ENCODE measurements around the gene LMNA. TPM values are rescaled to one million over a fixed set of nuclear protein-coding genes. Genes with fewer than 3 reads are reported as not detected.

The LMNA gene
- polyA plus RNA-seq, 6 donors from 2014 or later = 0.33 to 3.0 (median 1.4) TPM

DNA sequence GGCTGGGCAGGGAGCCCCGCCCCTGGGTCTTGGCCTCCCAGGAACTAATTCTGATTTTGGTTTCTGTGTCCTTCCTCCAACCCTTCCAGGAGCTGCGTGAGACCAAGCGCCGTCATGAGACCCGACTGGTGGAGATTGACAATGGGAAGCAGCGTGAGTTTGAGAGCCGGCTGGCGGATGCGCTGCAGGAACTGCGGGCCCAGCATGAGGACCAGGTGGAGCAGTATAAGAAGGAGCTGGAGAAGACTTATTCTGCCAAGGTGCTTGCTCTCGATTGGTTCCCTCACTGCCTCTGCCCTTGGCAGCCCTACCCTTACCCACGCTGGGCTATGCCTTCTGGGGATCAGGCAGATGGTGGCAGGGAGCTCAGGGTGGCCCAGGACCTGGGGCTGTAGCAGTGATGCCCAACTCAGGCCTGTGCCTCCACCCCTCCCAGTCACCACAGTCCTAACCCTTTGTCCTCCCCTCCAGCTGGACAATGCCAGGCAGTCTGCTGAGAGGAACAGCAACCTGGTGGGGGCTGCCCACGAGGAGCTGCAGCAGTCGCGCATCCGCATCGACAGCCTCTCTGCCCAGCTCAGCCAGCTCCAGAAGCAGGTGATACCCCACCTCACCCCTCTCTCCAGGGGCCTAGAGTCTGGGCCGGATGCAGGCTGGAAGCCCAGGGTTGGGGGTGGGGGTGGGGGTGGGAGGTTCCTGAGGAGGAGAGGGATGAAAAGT, 20.4 kb downstream of the LMNA start:
- H3K4me3 Mint-ChIP-seq = no peak overlapping the region
- no peak for DNase-seq
- no peaks in the 10 kb centered on the region for H3K36me3 Mint-ChIP-seq
- peaks cover 10 to 51% (median 15%) of the 10 kb centered on the region in 3 donors for H3K27me3 Mint-ChIP-seq
- no peaks in the 10 kb centered on the region for H3K9me3 Mint-ChIP-seq
- H3K4me1 Mint-ChIP-seq = peaks cover 0 to 6% (median 4%) of the 10 kb centered on the region in 3 donors
- peak overlapping the region in 2 of 6 donors; percentile 50 to 56 for H3K27ac Mint-ChIP-seq
- no peak for ATAC-seq (ENCODE audit: low read depth in 2 of 2)

DNA sequence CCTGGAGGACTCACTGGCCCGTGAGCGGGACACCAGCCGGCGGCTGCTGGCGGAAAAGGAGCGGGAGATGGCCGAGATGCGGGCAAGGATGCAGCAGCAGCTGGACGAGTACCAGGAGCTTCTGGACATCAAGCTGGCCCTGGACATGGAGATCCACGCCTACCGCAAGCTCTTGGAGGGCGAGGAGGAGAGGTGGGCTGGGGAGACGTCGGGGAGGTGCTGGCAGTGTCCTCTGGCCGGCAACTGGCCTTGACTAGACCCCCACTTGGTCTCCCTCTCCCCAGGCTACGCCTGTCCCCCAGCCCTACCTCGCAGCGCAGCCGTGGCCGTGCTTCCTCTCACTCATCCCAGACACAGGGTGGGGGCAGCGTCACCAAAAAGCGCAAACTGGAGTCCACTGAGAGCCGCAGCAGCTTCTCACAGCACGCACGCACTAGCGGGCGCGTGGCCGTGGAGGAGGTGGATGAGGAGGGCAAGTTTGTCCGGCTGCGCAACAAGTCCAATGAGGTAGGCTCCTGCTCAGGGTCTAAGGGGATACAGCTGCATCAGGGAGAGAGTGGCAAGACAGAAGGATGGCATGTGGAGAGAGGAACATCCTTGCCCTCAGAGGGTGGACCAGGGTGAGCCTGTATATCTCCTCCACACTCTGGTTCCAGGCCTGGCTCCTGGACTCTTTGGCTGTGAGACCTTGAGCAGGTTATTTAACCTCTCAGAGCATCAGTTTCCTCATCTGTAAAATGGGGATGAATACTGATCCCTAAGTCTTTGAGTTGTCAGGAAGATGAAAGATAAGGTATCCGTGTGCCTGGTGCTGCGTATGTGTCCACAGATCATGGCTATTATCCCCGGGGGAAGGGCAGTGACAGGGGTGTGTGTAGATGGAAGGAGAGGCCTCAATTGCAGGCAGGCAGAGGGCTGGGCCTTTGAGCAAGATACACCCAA, 21.7 kb downstream of the LMNA start:
- Mint-ChIP-seq H3K4me1 (no peaks in the 10 kb centered on the region), H3K27ac (peak overlapping the region in 2 of 6 donors; percentile 55 to 61), H3K27me3 (peaks cover 3 to 47% (median 15%) of the 10 kb centered on the region in 3 donors), H3K36me3 (no peaks in the 10 kb centered on the region), H3K4me3 (no peak overlapping the region), H3K9me3 (no peaks in the 10 kb centered on the region)
- no peak for ATAC-seq (ENCODE audit: low read depth in 2 of 2)
- no peak for DNase-seq

DNA sequence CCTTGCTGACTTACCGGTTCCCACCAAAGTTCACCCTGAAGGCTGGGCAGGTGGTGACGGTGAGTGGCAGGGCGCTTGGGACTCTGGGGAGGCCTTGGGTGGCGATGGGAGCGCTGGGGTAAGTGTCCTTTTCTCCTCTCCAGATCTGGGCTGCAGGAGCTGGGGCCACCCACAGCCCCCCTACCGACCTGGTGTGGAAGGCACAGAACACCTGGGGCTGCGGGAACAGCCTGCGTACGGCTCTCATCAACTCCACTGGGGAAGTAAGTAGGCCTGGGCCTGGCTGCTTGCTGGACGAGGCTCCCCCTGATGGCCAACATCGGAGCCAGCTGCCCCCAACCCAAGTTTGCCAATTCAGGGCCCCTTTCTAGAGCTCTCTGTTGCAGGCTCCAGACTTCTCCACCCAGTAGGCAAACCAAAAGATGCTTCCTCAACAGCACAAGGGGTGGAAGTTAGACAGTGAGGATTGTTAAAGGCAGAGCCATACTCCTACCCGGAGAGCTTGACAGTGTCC, 22.5 kb downstream of the LMNA start:
- H3K27me3 Mint-ChIP-seq = peaks cover 3 to 47% (median 15%) of the 10 kb centered on the region in 3 donors
- DNase-seq = no peak
- H3K36me3 Mint-ChIP-seq = no peaks in the 10 kb centered on the region
- peak overlapping the region in 1 of 6 donors; percentile 55 for H3K27ac Mint-ChIP-seq
- H3K4me1 Mint-ChIP-seq = no peaks in the 10 kb centered on the region
- H3K4me3 Mint-ChIP-seq = no peak overlapping the region
- no peaks in the 10 kb centered on the region for H3K9me3 Mint-ChIP-seq
- no peak for ATAC-seq (ENCODE audit: low read depth in 2 of 2)

DNA sequence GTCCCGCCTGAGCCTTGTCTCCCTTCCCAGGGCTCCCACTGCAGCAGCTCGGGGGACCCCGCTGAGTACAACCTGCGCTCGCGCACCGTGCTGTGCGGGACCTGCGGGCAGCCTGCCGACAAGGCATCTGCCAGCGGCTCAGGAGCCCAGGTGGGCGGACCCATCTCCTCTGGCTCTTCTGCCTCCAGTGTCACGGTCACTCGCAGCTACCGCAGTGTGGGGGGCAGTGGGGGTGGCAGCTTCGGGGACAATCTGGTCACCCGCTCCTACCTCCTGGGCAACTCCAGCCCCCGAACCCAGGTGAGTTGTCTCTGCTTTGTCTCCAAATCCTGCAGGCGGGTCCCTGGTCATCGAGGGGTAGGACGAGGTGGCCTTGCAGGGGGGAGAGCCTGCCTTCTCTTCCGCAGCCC, 24.0 kb downstream of the LMNA start:
- peaks cover 3 to 47% (median 15%) of the 10 kb centered on the region in 3 donors for H3K27me3 Mint-ChIP-seq
- no peak overlapping the region for H3K4me3 Mint-ChIP-seq
- H3K36me3 Mint-ChIP-seq = no peaks in the 10 kb centered on the region
- H3K4me1 Mint-ChIP-seq = no peaks in the 10 kb centered on the region
- no peaks in the 10 kb centered on the region for H3K9me3 Mint-ChIP-seq
- peak overlapping the region in 1 of 6 donors; percentile 57 for H3K27ac Mint-ChIP-seq
- no peak for DNase-seq
- no peak for ATAC-seq (ENCODE audit: low read depth in 2 of 2)

DNA sequence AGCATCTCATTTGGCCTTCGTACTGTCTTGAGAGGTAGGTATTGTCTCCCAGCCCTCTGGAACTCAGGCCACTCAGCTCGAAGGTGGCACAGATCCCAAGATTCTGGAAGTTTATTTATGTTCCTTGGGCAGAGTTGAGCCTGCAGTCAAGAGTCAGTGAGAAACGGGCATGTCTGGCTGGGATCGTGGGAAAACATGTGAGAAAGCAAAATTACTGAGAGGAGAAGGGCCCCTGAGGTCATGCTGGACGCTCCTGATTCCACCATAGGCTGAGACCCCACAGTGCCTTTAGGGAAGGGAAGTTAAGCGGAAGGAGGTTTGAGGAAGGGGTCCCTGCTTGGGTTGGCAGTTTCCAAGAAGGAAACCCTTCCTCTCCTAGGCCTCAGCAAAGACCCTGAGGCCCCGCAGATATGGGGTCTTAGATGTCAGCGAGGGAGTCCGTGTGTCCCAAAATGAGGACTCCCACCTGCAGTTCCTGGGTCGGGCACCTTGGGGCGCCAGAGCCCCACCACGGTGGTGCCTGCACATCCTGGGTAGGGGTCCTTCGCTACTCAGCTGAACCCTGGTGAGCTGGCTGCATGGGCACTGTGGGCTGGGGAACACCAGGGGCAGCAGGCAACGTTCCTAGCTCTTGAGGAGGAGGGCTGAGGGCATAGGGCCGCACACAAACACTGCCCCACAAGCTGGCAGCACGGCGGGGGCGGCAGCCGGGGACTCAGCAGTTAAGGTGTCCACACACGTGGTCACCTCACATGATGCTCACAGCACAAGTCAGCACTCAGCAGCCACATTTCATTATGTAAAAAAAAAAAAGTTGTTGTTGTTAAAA, 26.6 kb downstream of the LMNA start:
- H3K36me3 Mint-ChIP-seq = no peaks in the 10 kb centered on the region
- peak overlapping the region in 1 of 8 donors; percentile 35 for H3K4me3 Mint-ChIP-seq
- H3K27ac Mint-ChIP-seq = peak overlapping the region in 3 of 6 donors; percentile 17 to 59 (median 35)
- H3K9me3 Mint-ChIP-seq = no peaks in the 10 kb centered on the region
- ATAC-seq (ENCODE audit: low read depth in 2 of 2) (no peak), DNase-seq (no peak)
- H3K4me1 Mint-ChIP-seq = peaks cover 3 to 6% (median 4%) of the 10 kb centered on the region in 3 donors
- H3K27me3 Mint-ChIP-seq = peaks cover 0 to 26% (median 15%) of the 10 kb centered on the region in 3 donors

DNA sequence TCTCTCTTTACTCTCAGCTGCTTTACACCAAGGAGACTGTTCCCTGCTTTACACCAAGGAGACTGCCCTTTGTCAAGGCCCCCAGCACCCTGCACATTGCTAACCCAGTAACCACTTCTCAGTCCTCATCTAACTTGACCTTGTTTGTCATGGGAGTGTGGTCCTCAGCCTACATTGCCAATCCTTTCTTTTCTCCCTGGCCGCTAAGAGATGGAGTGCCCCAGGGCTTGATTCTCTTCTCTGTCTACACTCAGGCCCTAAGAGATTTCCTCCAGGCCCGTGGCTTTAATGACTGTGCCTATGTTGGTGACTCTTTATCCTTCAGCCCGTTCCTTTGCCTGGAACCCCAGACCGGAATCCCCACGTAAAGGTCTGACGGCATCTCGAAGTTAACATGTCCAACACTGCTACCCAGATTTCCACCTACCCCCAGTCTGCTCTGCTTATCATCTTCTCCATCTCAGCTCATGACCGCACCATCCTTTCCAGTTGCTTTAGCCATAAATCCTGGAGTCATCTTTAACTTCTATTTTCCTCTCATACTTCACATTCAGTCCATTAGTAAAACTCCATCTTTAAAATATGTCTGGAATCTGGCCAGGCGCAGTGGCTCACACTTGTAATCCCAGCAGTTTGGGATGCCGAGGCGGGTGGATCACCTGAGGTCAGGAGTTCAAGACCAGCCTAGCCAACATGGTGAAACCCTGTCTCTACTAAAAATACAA, 29.4 kb downstream of the LMNA start:
- Mint-ChIP-seq H3K36me3 (no peaks in the 10 kb centered on the region), H3K9me3 (peaks cover 0 to 3% (median 0%) of the 10 kb centered on the region in 7 donors), H3K27ac (no peak overlapping the region), H3K4me1 (peaks cover 22 to 32% (median 32%) of the 10 kb centered on the region in 3 donors), H3K27me3 (peaks cover 0 to 10% (median 7%) of the 10 kb centered on the region in 3 donors), H3K4me3 (peak overlapping the region in 1 of 8 donors; percentile 5)
- ATAC-seq (ENCODE audit: low read depth in 2 of 2) (no peak), DNase-seq (no peak)

DNA sequence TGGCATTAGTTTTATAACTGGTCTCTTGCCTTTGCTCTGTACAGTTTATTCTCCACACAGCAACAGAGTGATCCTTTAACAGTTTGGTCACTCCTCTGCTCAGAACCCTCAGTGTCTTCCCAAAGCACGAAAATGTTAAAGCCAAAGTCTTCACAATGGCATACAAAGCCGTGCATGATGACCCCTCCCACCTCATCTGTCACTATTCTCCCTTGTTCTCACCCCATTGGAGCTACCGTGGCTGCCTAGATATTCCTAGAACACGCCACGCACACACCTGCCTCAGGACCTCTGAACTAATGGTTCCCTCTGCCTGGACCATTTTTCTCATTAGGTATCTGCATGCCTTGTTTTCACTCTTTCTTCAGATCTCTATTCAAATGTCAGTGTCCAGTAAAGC, 30.2 kb downstream of the LMNA start:
- Mint-ChIP-seq H3K4me1 (peaks cover 30 to 40% (median 40%) of the 10 kb centered on the region in 3 donors), H3K27me3 (peaks cover 0 to 2% (median 0%) of the 10 kb centered on the region in 3 donors), H3K9me3 (peaks cover 0 to 3% (median 0%) of the 10 kb centered on the region in 7 donors), H3K4me3 (peak overlapping the region in 1 of 8 donors; percentile 35), H3K36me3 (no peaks in the 10 kb centered on the region), H3K27ac (no peak overlapping the region)
- ATAC-seq (ENCODE audit: low read depth in 2 of 2) = no peak
- DNase-seq = no peak

DNA sequence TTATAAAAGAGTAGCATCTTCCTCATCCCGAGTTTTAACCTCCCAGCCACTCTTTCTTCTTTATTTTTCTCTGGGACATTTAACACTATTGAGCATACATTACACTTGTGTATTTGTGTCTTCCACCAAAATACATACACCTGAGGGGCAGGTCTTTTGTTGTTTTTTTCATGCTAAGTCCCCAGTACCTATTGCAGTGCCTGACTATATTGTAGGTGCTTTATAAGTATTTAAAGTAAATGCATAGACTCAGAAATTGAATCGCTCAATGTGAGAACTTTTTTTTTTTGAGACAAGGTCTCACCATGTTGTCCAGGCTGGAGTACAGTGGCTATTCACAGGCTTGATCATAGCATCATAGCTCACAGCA, 31.1 kb downstream of the LMNA start:
- DNase-seq (no peak), ATAC-seq (ENCODE audit: low read depth in 2 of 2) (no peak)
- Mint-ChIP-seq H3K4me1 (peaks cover 39 to 49% (median 49%) of the 10 kb centered on the region in 3 donors), H3K36me3 (no peaks in the 10 kb centered on the region), H3K9me3 (peaks cover 0 to 3% (median 0%) of the 10 kb centered on the region in 7 donors), H3K27me3 (no peaks in the 10 kb centered on the region), H3K4me3 (peak overlapping the region in 4 of 8 donors; percentile 16 to 92 (median 53)), H3K27ac (peak overlapping the region in 3 of 6 donors; percentile 62 to 96 (median 83))

DNA sequence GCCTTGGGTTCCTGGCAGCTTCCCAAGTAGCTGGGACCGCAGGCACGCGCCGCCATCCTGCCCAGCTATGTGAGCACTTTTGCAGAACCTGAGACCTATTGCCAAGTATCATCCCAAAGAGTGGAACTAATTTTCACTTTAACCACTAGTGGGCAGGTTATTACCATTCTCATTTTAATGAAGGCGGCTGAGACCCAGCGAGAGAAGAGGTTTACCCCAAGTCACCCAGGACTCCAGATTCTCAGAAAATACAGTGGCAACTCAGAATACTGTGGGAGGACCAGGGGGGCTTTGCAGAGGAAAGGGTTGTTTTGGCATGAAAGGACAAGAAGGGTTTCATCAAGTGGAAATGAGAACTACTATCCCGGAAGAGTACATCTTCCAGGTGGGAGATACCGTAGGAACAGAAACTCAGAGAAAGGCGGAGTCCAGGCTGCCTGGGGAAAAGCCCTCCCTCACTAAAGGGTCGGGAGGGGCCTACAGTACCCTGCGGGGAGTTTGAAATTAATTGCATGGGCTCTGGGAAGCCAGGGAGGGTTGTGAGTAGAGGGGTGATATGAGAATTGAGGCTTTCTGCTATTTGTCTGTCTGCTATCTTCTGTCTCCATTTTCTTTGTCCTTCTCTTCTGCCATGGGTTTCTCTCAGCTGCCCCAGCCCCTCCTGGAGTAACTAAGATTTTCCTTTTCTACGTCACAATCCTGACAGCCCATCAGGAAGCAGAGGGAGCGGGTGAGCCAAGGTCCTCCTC, 31.7 kb downstream of the LMNA start:
- DNase-seq (peak; percentile 73), ATAC-seq (ENCODE audit: low read depth in 2 of 2) (peak; percentile 49 to 63)
- H3K4me3 Mint-ChIP-seq = peak overlapping the region; percentile 16 to 92 (median 88)
- H3K27me3 Mint-ChIP-seq = no peaks in the 10 kb centered on the region
- H3K9me3 Mint-ChIP-seq = peaks cover 0 to 3% (median 0%) of the 10 kb centered on the region in 7 donors
- H3K36me3 Mint-ChIP-seq = no peaks in the 10 kb centered on the region
- H3K27ac Mint-ChIP-seq = peak overlapping the region in 5 of 6 donors; percentile 62 to 96 (median 88)
- peaks cover 44 to 55% (median 55%) of the 10 kb centered on the region in 3 donors for H3K4me1 Mint-ChIP-seq

DNA sequence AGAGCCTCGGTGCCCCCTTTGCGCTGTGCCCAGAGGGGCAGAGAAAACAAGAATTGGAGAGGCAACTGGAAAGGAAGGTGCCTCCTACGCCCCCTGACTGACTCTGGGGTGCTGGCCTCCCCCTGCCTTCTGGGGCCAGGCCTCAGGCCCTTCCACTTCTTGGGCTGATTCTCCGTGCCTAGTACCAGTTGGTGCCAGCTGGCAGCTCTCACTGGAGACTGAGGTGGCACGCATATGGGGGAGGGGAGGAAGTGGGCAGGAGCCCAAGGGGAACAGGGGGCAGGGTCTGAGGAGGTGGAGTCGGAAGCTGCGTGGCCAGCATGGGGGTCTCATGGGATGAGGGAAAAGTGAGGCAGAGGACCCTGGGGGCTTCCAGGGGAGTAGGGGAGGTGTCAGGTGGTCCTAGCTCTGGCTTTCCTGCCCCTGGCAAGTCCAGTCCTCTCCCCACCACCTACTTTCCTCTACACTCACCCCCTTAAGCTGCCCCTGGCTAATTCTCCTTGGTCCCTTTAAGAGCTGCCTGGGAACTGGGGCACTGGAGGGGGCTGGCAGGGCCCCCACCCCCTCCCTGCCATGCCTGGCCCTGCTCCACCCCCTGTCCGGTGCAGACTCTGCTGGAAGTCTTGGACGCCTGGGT, 32.4 kb downstream of the LMNA start:
- no peaks in the 10 kb centered on the region for H3K36me3 Mint-ChIP-seq
- H3K27ac Mint-ChIP-seq = peak overlapping the region in 5 of 6 donors; percentile 54 to 91 (median 78)
- H3K27me3 Mint-ChIP-seq = no peaks in the 10 kb centered on the region
- H3K4me1 Mint-ChIP-seq = peaks cover 48 to 62% (median 61%) of the 10 kb centered on the region in 3 donors
- H3K9me3 Mint-ChIP-seq = peaks cover 0 to 3% (median 0%) of the 10 kb centered on the region in 7 donors
- ATAC-seq (ENCODE audit: low read depth in 2 of 2) (no peak), DNase-seq (no peak)
- peak overlapping the region in 5 of 8 donors; percentile 61 to 92 (median 77) for H3K4me3 Mint-ChIP-seq

DNA sequence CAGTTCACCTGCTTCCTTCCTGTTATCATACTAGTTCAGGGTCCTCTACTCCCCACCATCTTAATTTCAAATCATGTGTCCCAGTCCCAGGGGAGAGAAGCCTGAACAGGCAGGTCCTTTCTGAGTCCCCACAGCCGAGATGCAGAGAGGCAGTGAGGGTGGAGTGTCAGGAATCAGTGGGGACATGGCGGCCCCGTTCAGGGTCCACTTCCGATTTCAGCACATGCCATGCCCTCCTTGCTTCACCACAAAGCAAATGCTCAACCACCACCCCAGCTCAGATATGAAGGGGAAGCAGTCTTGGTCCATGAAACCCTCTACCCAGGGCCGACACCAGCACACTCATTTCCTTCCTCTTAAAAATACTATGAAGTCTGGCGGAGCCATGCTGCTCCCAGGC, 33.7 kb downstream of the LMNA start:
- Mint-ChIP-seq H3K36me3 (no peaks in the 10 kb centered on the region), H3K9me3 (peaks cover 0 to 3% (median 0%) of the 10 kb centered on the region in 7 donors), H3K4me3 (peak overlapping the region; percentile 27 to 92 (median 81)), H3K27me3 (no peaks in the 10 kb centered on the region), H3K4me1 (peaks cover 59 to 75% (median 74%) of the 10 kb centered on the region in 3 donors), H3K27ac (peak overlapping the region; percentile 88 to 98 (median 94))
- DNase-seq = peak; percentile 80
- peak; percentile 74 to 75 for ATAC-seq (ENCODE audit: low read depth in 2 of 2)

All from naive B cell (primary cell).